OCI-LY3 (cell line): ENCODE data around the gene ZPBP2.

Experiments
- H2AFZ ChIP-seq: fragments of 200-600, 300-600 bp; shearing (Covaris generic); 2 replicates; pipeline ENCODE4 v1.6.0; 2014; ENCODE audit warnings: antibody characterized with exemption, low read depth, low read length
- H3K27ac ChIP-seq: fragments of 200-600, 300-600 bp; sonication (generic); 2 replicates; pipeline ENCODE4 v1.5.1; 2014; ENCODE audit warnings: mild to moderate bottlenecking, low read length, moderate library complexity, mixed read lengths
- H3K27me3 ChIP-seq: fragments of 200-600, 300-600 bp; sonication (generic); 2 replicates; pipeline ENCODE4 v1.6.1; 2014; ENCODE audit warnings: low read depth, low read length, mixed read lengths
- H3K36me3 ChIP-seq: fragments of 200-600, 300-600 bp; sonication (generic); replicated peaks from 2 replicates; pipeline ENCODE3; 2014; ENCODE audit warnings: low read depth, low read length, mixed read lengths
- H3K4me1 ChIP-seq: fragments of 300-600, 200-600 bp; sonication (generic); 2 replicates; pipeline ENCODE4 v1.6.1; 2014; ENCODE audit warnings: low read length, mixed read lengths
- H3K4me2 ChIP-seq: fragments of 200-600, 300-600 bp; sonication (generic); 2 replicates; pipeline ENCODE4 v1.6.1; 2014; ENCODE audit warnings: low read length, mixed read lengths
- H3K4me3 ChIP-seq: fragments of 300-600, 200-600 bp; sonication (generic); 2 replicates; pipeline ENCODE4 v1.5.1; 2014; ENCODE audit warnings: antibody characterized with exemption, mild to moderate bottlenecking, low read length, moderate library complexity
- H3K79me2 ChIP-seq: fragments of 300-600, 200-600 bp; shearing (Covaris generic); 2 replicates; pipeline ENCODE4 v1.6.1; 2014; ENCODE audit warnings: mild to moderate bottlenecking, low read length, mixed read lengths
- H3K9ac ChIP-seq: fragments of 300-600, 200-600 bp; shearing (Covaris generic); 2 replicates; pipeline ENCODE4 v1.6.0; 2014; ENCODE audit warnings: mild to moderate bottlenecking, low read length, moderate library complexity
- H3K9me3 ChIP-seq: fragments of 200-600, 300-600 bp; shearing (Covaris generic); 2 replicates; pipeline ENCODE4 v1.6.1; 2014; ENCODE audit warnings: low read length, mixed read lengths; ENCODE audit not compliant: insufficient read depth
- H4K20me1 ChIP-seq: fragments of 200-600, 300-600 bp; sonication (generic); 2 replicates; pipeline ENCODE4 v1.6.1; 2016; ENCODE audit warnings: low read length, mixed read lengths; ENCODE audit not compliant: insufficient read depth
- EZH2phosphoT487 ChIP-seq: fragments of 200-600 bp; shearing (Covaris generic); IDR thresholded peaks from 2 replicates; pipeline ENCODE4 v1.6.1; 2018; ENCODE audit warnings: antibody characterized with exemption, mixed run types, low read depth
- TF ChIP-seq, protein P1 (sequence below): fragments of 200-600, 300-600 bp; sonication (generic); IDR thresholded peaks from 2 replicates; pipeline ENCODE4 v1.5.1; 2014; ENCODE audit warnings: antibody characterized with exemption, low read length, low read depth

The ZPBP2 gene

DNA sequence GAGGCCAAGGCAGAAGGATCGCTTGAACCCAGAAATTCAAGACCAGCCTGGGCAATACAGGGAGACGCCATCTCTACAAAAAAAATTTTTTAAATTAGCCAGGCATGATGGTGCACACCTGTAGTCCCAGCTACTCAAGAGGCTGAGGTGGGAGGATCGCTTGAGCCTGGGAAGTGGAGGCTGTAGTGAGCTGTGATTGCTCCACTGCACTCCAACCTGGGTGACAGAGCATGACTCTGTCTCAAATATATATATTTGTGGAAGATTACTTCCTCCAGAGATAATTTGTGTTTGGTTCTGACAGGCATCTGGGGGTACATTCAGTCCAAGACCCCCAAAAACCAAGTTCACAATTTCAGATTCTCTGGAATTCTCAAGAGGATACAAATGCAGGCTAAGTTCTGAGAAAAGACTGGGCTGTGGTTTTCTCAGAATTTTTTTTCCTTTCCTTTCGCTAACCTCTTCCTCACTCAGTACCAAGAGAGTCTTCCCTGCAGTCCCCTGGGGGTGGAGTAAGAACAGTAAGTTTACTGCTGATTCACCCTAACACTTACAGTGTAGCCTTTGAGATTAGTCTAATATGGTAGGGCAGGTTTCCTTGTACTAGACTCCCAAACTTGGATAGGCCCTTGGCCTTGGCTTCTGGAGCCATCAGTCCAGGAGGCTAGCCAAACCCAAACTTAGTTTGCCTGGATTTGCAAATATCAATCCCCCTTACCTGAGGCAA, 35.3 kb downstream of the ZPBP2 start:
- H4K20me1 ChIP-seq: no peaks in the 10 kb centered on the region
- no peaks in the 10 kb centered on the region for H3K4me1 ChIP-seq
- no peaks in the 10 kb centered on the region for H3K79me2 ChIP-seq
- H3K4me2 ChIP-seq: no peak overlapping the region
- H3K4me3 ChIP-seq: no peak overlapping the region
- no peaks in the 10 kb centered on the region for H3K27me3 ChIP-seq
- no peak for TF ChIP-seq EZH2phosphoT487
- TF ChIP-seq, protein P1, sequence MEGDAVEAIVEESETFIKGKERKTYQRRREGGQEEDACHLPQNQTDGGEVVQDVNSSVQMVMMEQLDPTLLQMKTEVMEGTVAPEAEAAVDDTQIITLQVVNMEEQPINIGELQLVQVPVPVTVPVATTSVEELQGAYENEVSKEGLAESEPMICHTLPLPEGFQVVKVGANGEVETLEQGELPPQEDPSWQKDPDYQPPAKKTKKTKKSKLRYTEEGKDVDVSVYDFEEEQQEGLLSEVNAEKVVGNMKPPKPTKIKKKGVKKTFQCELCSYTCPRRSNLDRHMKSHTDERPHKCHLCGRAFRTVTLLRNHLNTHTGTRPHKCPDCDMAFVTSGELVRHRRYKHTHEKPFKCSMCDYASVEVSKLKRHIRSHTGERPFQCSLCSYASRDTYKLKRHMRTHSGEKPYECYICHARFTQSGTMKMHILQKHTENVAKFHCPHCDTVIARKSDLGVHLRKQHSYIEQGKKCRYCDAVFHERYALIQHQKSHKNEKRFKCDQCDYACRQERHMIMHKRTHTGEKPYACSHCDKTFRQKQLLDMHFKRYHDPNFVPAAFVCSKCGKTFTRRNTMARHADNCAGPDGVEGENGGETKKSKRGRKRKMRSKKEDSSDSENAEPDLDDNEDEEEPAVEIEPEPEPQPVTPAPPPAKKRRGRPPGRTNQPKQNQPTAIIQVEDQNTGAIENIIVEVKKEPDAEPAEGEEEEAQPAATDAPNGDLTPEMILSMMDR: no peak
- no peak overlapping the region for H3K27ac ChIP-seq
- H3K9ac ChIP-seq: no peak overlapping the region
- H2AFZ ChIP-seq: no peak overlapping the region
- H3K9me3 ChIP-seq: no peaks in the 10 kb centered on the region
- peaks cover 4% of the 10 kb centered on the region for H3K36me3 ChIP-seq

DNA sequence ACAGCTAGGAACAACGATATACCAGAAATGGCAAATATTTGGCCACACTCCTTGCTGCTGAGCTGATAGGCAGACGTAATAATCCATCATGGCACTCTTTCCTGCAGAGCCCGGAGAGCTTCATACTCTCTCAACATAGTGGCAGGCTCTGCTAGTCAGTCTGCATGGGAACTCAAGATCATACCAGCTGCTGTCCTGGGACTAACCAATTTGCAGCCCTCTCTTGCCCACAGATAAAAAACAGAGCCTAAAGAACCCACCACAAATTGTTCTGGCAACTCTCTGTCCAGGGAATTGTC, 36.9 kb downstream of the ZPBP2 start:
- Histone ChIP-seq H2AFZ (no peak overlapping the region), H3K27ac (no peak overlapping the region), H3K9ac (no peak overlapping the region), H3K79me2 (no peaks in the 10 kb centered on the region), H3K4me2 (no peak overlapping the region), H3K4me3 (no peak overlapping the region), H3K36me3 (peaks cover 6% of the 10 kb centered on the region), H3K4me1 (no peaks in the 10 kb centered on the region), H4K20me1 (no peaks in the 10 kb centered on the region), H3K27me3 (no peaks in the 10 kb centered on the region), H3K9me3 (no peaks in the 10 kb centered on the region)
- no peak for TF ChIP-seq EZH2phosphoT487
- TF ChIP-seq, protein P1: no peak

DNA sequence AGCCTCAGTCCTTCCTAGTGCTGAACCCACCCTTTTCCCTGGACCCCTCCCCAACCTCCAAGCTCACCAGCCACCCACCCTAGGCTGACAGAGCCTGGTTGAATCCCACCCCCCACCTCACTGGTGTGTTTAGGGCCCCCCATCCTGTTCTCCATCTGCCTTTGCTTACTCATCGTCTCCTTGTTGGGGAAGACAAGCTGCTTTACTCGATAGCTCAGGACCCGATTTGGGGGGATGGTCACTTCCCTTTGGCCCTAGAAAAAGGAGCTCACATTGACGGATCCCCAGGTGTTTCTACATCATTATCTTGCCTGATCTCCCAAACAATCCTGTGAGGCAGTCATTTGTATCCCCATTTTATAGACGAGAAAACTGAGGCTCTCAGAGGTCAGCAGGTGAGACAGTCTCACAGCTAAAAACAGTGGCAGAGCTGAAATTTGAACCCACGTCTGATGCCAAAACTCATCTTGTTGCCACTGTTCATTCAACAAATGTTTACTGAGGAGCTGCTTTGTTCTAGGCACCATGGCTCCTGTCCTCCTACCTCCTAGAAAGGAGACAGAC, 40.9 kb downstream of the ZPBP2 start:
- H3K27me3 ChIP-seq: no peaks in the 10 kb centered on the region
- H3K4me3 ChIP-seq: no peak overlapping the region
- no peak for TF ChIP-seq EZH2phosphoT487
- no peaks in the 10 kb centered on the region for H4K20me1 ChIP-seq
- no peak overlapping the region for H2AFZ ChIP-seq
- H3K4me1 ChIP-seq: no peaks in the 10 kb centered on the region
- no peak overlapping the region for H3K27ac ChIP-seq
- peaks cover 16% of the 10 kb centered on the region for H3K36me3 ChIP-seq
- H3K9me3 ChIP-seq: no peaks in the 10 kb centered on the region
- H3K79me2 ChIP-seq: no peaks in the 10 kb centered on the region
- no peak overlapping the region for H3K4me2 ChIP-seq
- no peak overlapping the region for H3K9ac ChIP-seq

DNA sequence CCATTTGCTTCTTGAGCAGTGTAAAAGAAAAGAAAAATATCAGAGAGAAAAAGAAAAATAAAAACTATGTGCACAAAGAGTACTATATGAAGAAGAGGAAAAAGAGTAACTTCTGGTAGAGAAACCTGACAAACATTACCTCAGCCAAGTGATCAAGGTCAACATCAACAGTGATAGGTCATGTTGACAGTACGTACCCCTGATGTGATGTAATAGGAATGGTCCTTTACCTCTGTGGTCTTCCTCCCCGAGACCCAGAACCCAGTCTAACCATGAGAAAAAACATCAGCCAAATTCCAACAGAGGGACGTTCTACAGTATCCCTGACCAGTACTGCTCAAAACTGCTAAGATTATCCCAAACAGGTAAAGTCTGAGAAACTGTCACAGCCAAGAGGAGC, 46.0 kb downstream of the ZPBP2 start:
- H3K79me2 ChIP-seq: no peaks in the 10 kb centered on the region
- H2AFZ ChIP-seq: no peak overlapping the region
- H4K20me1 ChIP-seq: no peaks in the 10 kb centered on the region
- peaks cover 26% of the 10 kb centered on the region for H3K36me3 ChIP-seq
- no peak for TF ChIP-seq EZH2phosphoT487
- TF ChIP-seq, protein P1: no peak
- H3K4me3 ChIP-seq: no peak overlapping the region
- H3K4me1 ChIP-seq: peaks cover 22% of the 10 kb centered on the region
- H3K27me3 ChIP-seq: no peaks in the 10 kb centered on the region
- H3K9me3 ChIP-seq: no peaks in the 10 kb centered on the region
- no peak overlapping the region for H3K9ac ChIP-seq
- no peak overlapping the region for H3K27ac ChIP-seq
- H3K4me2 ChIP-seq: no peak overlapping the region
